SK-N-SH treated with all-trans-retinoic acid at 6 μM for 48 hours (cell line): ENCODE measurements around the gene LEUTX.

ENCODE experiments used
- ATAC-seq: fragments of 200-7000 bp; cut with Tn5 transposase; 3 replicates; pipeline ENCODE4 v1.9.1; 2020; ENCODE audit warnings: mild to moderate bottlenecking, moderate library complexity
- ARNTL ChIP-seq: fragments of 450-650 bp; formaldehyde crosslinking; IDR thresholded peaks from 2 replicates; pipeline ENCODE4 v1.5.0; 2020; ENCODE audit warnings: low read depth, mild to moderate bottlenecking, moderate library complexity, borderline replicate concordance
- BACH2 ChIP-seq: fragments of 250-450 bp; sonication (Bioruptor Pico); IDR thresholded peaks from 2 replicates; pipeline ENCODE4 v1.9.0; 2021; ENCODE audit warnings: mild to moderate bottlenecking, borderline replicate concordance
- CREB5 ChIP-seq: fragments of 250-450 bp; sonication (Bioruptor Pico); IDR thresholded peaks from 2 replicates; pipeline ENCODE4 v1.5.1; 2020; ENCODE audit warnings: low read depth, mild to moderate bottlenecking, moderate library complexity
- CSRNP3 ChIP-seq: fragments of 250-450 bp; sonication (Bioruptor Pico); IDR thresholded peaks from 2 replicates; pipeline ENCODE4 v1.5.1; 2021; ENCODE audit warnings: mild to moderate bottlenecking, moderate library complexity
- ESRRG ChIP-seq: fragments of 250-450 bp; sonication (Bioruptor Pico); IDR thresholded peaks from 2 replicates; pipeline ENCODE4 v1.6.1; 2021; ENCODE audit warnings: mild to moderate bottlenecking
- ISL1 ChIP-seq: fragments of 250-450 bp; sonication (Bioruptor Pico); IDR thresholded peaks from 2 replicates; pipeline ENCODE4 v2.1.2; 2022; ENCODE audit warnings: mild to moderate bottlenecking, moderate library complexity
- OSR1 ChIP-seq: fragments of 250-450 bp; sonication (Bioruptor Pico); IDR thresholded peaks from 2 replicates; pipeline ENCODE4 v1.8.0; 2022; ENCODE audit warnings: moderate library complexity, mild to moderate bottlenecking, inconsistent platforms
- PATZ1 ChIP-seq: fragments of 250-450 bp; sonication (Bioruptor Pico); IDR thresholded peaks from 2 replicates; pipeline ENCODE4 v1.8.0; 2020; ENCODE audit warnings: mild to moderate bottlenecking, moderate library complexity, borderline replicate concordance
- POU6F1 ChIP-seq: fragments of 250-450 bp; sonication (Bioruptor Pico); IDR thresholded peaks from 2 replicates; pipeline ENCODE4 v1.8.0; 2021; ENCODE audit warnings: low read depth, mild to moderate bottlenecking, moderate library complexity, borderline replicate concordance
- PPARA ChIP-seq: fragments of 250-450 bp; sonication (Bioruptor Pico); IDR thresholded peaks from 2 replicates; pipeline ENCODE4 v1.5.0; 2020; ENCODE audit warnings: mild to moderate bottlenecking, borderline replicate concordance
- RARB ChIP-seq: fragments of 250-450 bp; sonication (Bioruptor Pico); IDR thresholded peaks from 2 replicates; pipeline ENCODE4 v1.8.0; 2021; ENCODE audit warnings: mild to moderate bottlenecking, moderate library complexity
- SNAI2 ChIP-seq: fragments of 250-450 bp; sonication (Bioruptor Pico); IDR thresholded peaks from 2 replicates; pipeline ENCODE4 v1.5.0; 2020; ENCODE audit warnings: mild to moderate bottlenecking, moderate library complexity
- TCF4 ChIP-seq: fragments of 250-450 bp; sonication (Bioruptor Pico); IDR thresholded peaks from 2 replicates; pipeline ENCODE4 v1.8.0; 2021; ENCODE audit warnings: mild to moderate bottlenecking, moderate library complexity, borderline replicate concordance
- TOX ChIP-seq: fragments of 250-450 bp; sonication (Bioruptor Pico); IDR thresholded peaks from 2 replicates; pipeline ENCODE4 v1.8.0; 2021; ENCODE audit warnings: mild to moderate bottlenecking, moderate library complexity, borderline replicate concordance
- TSHZ2 ChIP-seq: fragments of 250-450 bp; sonication (Bioruptor Pico); IDR thresholded peaks from 2 replicates; pipeline ENCODE4 v1.5.0; 2020; ENCODE audit warnings: mild to moderate bottlenecking, moderate library complexity
- ZFP3 ChIP-seq: fragments of 250-450 bp; sonication (Bioruptor Pico); IDR thresholded peaks from 2 replicates; pipeline ENCODE4 v1.5.0; 2020; ENCODE audit warnings: mild to moderate bottlenecking, moderate library complexity
- ZFP30 ChIP-seq: fragments of 450-650 bp; formaldehyde crosslinking; IDR thresholded peaks from 2 replicates; pipeline ENCODE4 v1.5.0; 2022; ENCODE audit warnings: mild to moderate bottlenecking, moderate library complexity
- ZNF565 ChIP-seq: fragments of 450-650 bp; formaldehyde crosslinking; conservative IDR thresholded peaks from 2 replicates; pipeline ENCODE4 v1.5.0; 2020; ENCODE audit warnings: low read depth, mild to moderate bottlenecking, moderate library complexity
- ZNF70 ChIP-seq: fragments of 450-650 bp; formaldehyde crosslinking; IDR thresholded peaks from 2 replicates; pipeline ENCODE4 v1.5.0; 2020; ENCODE audit warnings: mild to moderate bottlenecking, moderate library complexity
- ZNF8 ChIP-seq: fragments of 450-650 bp; formaldehyde crosslinking; IDR thresholded peaks from 2 replicates; pipeline ENCODE4 v1.5.0; 2020; ENCODE audit warnings: mild to moderate bottlenecking, moderate library complexity

LEUTX gene

GRCh38 chr19:39802958-39803357, 24.3 kb downstream of the LEUTX start (continued):
- no peak for TF ChIP-seq PATZ1 (CRISPR knock-in tag)
- TF ChIP-seq BACH2 (CRISPR knock-in tag), result no peak
- no peak for TF ChIP-seq ZFP30 (CRISPR knock-in tag)
- TF ChIP-seq TSHZ2, result no peak
- TF ChIP-seq OSR1 (CRISPR knock-in tag), result no peak
- no peak for TF ChIP-seq ZFP3 (CRISPR knock-in tag)
- TF ChIP-seq RARB (CRISPR knock-in tag), result no peak
- no peak for TF ChIP-seq SNAI2 (CRISPR knock-in tag)
- no peak for TF ChIP-seq TOX (CRISPR knock-in tag)
- TF ChIP-seq ZNF70 (CRISPR knock-in tag), result no peak

- ATAC-seq, result no peak
- TF ChIP-seq CREB5 (CRISPR knock-in tag) (no peak), ZNF70 (CRISPR knock-in tag) (no peak), ZNF8 (CRISPR knock-in tag) (no peak), ZNF565 (CRISPR knock-in tag) (no peak), SNAI2 (CRISPR knock-in tag) (no peak), PATZ1 (CRISPR knock-in tag) (no peak), TOX (CRISPR knock-in tag) (no peak), ARNTL (CRISPR knock-in tag) (no peak), ZFP3 (CRISPR knock-in tag) (no peak), BACH2 (CRISPR knock-in tag) (no peak), TSHZ2 (no peak), TCF4 (CRISPR knock-in tag) (no peak), ESRRG (no peak), ISL1 (CRISPR knock-in tag) (no peak), POU6F1 (CRISPR knock-in tag) (no peak), CSRNP3 (no peak), ZFP30 (CRISPR knock-in tag) (no peak), PPARA (CRISPR knock-in tag) (no peak)
Measured at GRCh38 chr19:39805104-39805503, 26.4 kb downstream of the LEUTX start.
